ENCODE data around the gene RIN3.

RIN3 gene, protein sequence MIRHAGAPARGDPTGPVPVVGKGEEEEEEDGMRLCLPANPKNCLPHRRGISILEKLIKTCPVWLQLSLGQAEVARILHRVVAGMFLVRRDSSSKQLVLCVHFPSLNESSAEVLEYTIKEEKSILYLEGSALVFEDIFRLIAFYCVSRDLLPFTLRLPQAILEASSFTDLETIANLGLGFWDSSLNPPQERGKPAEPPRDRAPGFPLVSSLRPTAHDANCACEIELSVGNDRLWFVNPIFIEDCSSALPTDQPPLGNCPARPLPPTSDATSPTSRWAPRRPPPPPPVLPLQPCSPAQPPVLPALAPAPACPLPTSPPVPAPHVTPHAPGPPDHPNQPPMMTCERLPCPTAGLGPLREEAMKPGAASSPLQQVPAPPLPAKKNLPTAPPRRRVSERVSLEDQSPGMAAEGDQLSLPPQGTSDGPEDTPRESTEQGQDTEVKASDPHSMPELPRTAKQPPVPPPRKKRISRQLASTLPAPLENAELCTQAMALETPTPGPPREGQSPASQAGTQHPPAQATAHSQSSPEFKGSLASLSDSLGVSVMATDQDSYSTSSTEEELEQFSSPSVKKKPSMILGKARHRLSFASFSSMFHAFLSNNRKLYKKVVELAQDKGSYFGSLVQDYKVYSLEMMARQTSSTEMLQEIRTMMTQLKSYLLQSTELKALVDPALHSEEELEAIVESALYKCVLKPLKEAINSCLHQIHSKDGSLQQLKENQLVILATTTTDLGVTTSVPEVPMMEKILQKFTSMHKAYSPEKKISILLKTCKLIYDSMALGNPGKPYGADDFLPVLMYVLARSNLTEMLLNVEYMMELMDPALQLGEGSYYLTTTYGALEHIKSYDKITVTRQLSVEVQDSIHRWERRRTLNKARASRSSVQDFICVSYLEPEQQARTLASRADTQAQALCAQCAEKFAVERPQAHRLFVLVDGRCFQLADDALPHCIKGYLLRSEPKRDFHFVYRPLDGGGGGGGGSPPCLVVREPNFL

DNA sequence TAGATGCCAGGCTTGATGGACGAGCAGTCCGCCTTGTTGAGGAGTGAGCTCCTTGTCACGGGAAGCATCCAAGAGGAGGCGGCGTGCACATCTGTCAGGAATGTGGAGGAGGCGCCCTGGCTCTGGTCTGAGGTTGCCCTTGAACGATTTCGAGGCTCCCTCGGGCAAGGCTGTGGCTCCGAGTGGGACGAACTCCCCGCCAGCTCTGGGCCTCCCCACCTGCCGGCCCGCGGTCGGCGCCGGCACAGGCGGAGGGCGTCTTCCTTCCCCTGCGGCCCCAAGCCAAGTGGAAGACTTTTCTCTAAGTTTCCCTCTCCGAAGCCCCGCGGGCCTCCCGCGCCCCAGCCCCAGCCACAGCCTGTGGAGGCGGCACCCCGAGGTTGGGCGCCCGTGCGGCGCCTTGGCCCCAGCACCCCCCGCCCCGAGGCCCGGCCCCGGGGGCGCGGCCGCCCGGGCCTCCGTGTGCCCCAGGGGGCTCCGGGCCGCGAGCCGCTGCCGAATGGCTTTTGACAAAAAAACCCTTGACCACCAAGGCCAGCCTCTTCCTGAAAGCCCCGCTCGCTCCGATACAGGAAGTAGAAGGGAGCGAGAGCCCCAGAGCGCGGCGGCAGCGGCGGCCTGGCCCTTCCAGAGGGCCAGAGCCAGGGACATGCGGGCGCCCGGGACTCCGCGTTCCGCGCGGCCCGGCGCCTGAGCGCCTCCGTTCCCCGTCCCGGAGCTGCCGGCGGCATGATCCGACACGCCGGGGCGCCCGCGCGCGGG lies at the start of gene RIN3:
RIN3 (plus strand) TSS at position 578 of the 762 bp plus-strand sequence; CDS start at position 730, 152 bp downstream.
- Mint-ChIP-seq H3K36me3 (ENCODE audit: low read depth) (peaks cover 8% of the 10 kb centered on the region), H3K27me3 (no peaks in the 10 kb centered on the region), H3K27ac (peak within 1 kb of the TSS; percentile 93), H3K4me3 (peak within 1 kb of the TSS; percentile 75), H3K4me1 (ENCODE audit: low read depth) (peaks cover 48% of the 10 kb centered on the region), H3K9me3 (no peaks in the 10 kb centered on the region)

DNA sequence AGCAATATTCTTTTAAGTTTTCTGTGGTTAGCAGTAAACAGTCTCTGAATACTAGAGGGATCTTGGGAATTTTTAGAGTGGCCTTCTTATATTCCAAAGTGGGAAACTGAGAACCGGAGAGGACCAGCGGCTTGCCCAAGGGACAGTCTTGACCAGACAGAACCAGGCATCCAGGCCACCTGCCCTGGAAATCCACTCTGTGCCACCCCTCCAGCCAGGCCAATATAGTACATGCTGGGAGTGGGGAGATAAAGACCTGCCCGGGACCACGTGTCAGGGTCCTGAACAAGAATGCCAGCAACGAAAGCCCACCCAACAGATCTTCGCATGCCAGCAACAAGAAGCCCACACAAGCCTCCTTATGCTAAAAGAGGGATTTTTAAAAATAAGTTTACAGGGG lies 49.4 kb upstream of the RIN3 start:
- Mint-ChIP-seq H3K4me3 (no peak overlapping the region), H3K4me1 (ENCODE audit: low read depth) (peaks cover 32% of the 10 kb centered on the region), H3K36me3 (ENCODE audit: low read depth) (no peaks in the 10 kb centered on the region), H3K27ac (no peak overlapping the region), H3K27me3 (peaks cover 4% of the 10 kb centered on the region), H3K9me3 (peaks cover 5% of the 10 kb centered on the region)

DNA sequence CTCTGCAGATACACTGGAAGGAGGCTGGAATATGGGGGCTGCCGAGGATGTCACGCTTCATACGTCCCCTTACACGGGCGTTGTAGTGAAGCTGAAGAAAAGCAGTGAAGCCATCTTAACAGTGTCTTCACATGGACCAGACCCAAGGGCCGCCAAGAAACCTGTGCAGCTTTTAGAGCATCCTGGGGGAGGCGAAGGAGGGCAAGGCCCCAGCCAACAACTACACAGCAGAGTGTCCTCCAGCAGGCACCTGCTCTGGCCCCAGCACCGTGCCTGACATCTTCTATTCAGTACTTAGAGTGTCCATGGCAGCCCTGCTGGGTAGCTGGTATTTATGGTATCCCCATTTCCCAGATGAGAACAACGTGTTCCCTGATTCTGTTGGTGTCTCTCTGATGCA lies 48.9 kb upstream of the RIN3 start:
- Mint-ChIP-seq H3K27ac (no peak overlapping the region), H3K27me3 (peaks cover 4% of the 10 kb centered on the region), H3K9me3 (peaks cover 5% of the 10 kb centered on the region), H3K4me1 (ENCODE audit: low read depth) (peaks cover 27% of the 10 kb centered on the region), H3K4me3 (no peak overlapping the region), H3K36me3 (ENCODE audit: low read depth) (no peaks in the 10 kb centered on the region)

DNA sequence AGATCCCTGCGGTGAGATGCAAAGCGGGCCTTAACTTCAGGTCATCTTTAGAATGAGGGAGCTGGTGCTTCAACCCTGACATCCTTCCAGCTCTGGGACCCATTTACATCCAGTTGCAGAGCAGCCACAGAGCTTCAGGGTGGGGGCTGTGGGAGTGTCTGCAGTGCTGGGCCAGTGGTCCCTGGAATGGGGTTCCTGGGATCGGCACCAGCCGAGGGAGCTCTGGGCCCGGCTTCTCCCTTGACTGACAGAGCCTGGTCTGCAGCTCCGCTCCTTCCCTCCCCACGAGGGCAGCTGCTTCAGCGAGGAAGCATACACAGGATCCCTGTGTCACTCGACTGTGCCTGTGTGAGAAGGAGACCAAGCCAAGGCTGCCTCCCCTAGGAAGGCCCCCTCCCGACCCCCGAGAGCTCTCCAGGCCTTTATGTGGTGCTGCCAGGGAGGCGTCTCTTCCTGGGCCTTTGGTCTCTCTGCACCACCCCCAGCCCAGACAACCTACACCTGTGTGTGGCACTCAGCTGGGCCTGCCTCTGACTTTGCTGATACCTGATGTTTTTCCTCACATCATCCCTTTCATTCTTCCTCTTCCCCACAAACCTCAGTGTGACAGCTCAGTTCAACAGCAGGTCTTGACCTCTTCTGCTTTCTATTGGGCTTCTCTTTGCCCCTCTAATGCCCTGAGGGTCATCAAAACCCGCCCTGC lies 48.1 kb upstream of the RIN3 start:
- Mint-ChIP-seq H3K4me1 (ENCODE audit: low read depth) (peaks cover 19% of the 10 kb centered on the region), H3K9me3 (peaks cover 5% of the 10 kb centered on the region), H3K27ac (no peak overlapping the region), H3K4me3 (no peak overlapping the region), H3K27me3 (peaks cover 4% of the 10 kb centered on the region), H3K36me3 (ENCODE audit: low read depth) (no peaks in the 10 kb centered on the region)

DNA sequence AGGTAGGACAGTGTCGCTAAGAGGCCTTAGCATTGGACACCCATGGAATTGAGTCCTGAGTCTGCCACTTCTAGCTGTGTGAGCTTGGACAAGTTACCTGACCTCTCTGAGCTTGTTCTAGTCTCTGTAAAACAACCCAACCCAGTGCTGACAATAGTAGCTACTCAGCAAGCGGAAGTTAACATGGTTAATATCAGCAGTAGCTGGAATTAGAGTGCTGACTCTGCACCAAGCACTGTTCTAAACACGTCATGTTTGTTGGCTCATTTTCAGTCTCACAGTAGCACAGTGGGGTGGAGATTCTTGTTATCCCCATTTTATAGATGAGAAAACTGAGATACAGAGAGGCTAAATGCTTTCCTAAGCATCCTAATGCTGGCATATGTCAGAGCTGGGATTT lies 47.5 kb upstream of the RIN3 start:
- Mint-ChIP-seq H3K27ac (no peak overlapping the region), H3K36me3 (ENCODE audit: low read depth) (no peaks in the 10 kb centered on the region), H3K9me3 (peaks cover 5% of the 10 kb centered on the region), H3K27me3 (peaks cover 4% of the 10 kb centered on the region), H3K4me1 (ENCODE audit: low read depth) (peaks cover 14% of the 10 kb centered on the region), H3K4me3 (no peak overlapping the region)

DNA sequence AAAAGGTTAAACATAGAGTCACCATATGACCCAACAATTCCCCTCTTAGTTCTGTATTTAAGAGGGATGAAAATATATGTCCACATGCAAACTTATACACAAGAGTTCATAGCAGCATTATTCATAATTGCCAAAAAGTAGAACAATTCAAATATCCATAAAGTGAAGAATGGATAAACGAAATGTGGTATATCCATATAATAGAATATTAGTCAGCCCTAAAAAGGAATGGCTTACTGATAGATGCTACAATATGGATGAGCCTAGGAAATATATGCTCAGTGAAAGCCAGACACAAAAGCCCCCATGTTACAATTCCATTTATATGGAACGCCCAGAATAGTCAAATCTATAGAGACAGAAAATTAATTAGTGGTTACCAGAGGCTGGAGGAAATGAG lies 44.1 kb upstream of the RIN3 start:
- Mint-ChIP-seq H3K9me3 (peaks cover 5% of the 10 kb centered on the region), H3K4me1 (ENCODE audit: low read depth) (peaks cover 10% of the 10 kb centered on the region), H3K27ac (no peak overlapping the region), H3K4me3 (no peak overlapping the region), H3K36me3 (ENCODE audit: low read depth) (no peaks in the 10 kb centered on the region), H3K27me3 (no peaks in the 10 kb centered on the region)

DNA sequence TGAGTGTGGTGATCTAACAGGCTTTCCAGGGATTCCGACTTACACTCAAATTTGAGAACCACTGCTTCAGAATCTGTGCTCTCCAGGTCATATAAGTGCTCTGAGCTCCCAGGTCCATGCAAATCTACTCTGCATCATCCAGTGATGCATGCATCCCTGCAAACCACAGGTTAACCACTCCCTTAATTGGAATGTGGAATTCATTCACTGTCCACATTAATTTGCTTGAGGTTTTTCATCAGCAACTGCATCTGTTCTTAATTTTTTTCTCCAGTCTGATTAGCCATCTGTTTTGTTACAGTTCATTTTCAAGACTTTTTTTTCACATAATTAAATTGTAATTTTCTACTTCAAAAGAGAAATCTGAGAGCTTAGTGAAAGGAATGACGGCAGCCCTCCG lies 43.4 kb upstream of the RIN3 start:
- Mint-ChIP-seq H3K36me3 (ENCODE audit: low read depth) (no peaks in the 10 kb centered on the region), H3K27ac (no peak overlapping the region), H3K4me3 (no peak overlapping the region), H3K9me3 (peaks cover 5% of the 10 kb centered on the region), H3K27me3 (no peaks in the 10 kb centered on the region), H3K4me1 (ENCODE audit: low read depth) (peaks cover 10% of the 10 kb centered on the region)

DNA sequence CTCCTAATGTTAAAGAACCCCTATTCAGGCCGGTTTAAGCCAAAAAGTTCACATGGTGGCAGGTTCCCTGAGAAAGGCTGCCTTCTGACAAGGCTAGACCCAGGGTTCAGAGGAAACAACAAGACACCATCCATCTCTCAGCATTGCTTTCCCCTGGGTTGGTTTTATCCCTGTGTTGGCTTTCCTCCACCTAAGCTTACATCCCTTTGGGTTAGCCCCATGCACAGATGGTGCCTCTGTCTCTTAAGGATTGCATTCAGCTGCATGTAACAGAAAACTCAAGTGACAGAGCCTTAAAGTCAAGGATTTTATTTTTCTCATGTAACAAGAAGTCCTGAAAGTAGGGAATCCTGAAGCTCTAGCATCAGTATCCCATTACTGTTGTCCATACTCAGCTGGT lies 42.8 kb upstream of the RIN3 start:
- no peaks in the 10 kb centered on the region for H3K27me3 Mint-ChIP-seq
- no peak overlapping the region for H3K4me3 Mint-ChIP-seq
- H3K27ac Mint-ChIP-seq, result no peak overlapping the region
- no peaks in the 10 kb centered on the region for H3K36me3 Mint-ChIP-seq (ENCODE audit: low read depth)
- H3K4me1 Mint-ChIP-seq (ENCODE audit: low read depth), result peaks cover 12% of the 10 kb centered on the region
- H3K9me3 Mint-ChIP-seq, result peaks cover 5% of the 10 kb centered on the region

DNA sequence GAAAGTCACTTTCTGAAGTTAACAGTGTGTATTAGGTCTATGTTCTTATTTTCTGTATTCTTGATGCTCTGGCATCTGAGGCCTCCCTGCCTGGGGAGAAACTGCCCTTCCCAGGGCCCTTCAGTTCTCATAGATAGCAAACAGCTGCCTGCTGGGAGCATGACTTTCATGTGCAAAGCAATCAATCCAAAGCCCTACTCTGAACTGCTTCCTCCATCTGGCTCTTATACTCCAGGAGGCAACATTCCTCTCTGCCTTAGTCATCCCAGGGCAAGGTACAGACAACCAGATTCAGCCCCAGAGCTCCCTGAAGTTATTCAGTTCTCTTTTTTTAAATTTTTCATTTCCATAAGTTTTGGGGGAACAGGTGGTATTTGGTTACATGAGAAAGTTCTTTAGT lies 41.7 kb upstream of the RIN3 start:
- Mint-ChIP-seq H3K4me1 (ENCODE audit: low read depth) (peaks cover 16% of the 10 kb centered on the region), H3K27me3 (no peaks in the 10 kb centered on the region), H3K9me3 (peaks cover 5% of the 10 kb centered on the region), H3K27ac (no peak overlapping the region), H3K4me3 (no peak overlapping the region), H3K36me3 (ENCODE audit: low read depth) (no peaks in the 10 kb centered on the region)

DNA sequence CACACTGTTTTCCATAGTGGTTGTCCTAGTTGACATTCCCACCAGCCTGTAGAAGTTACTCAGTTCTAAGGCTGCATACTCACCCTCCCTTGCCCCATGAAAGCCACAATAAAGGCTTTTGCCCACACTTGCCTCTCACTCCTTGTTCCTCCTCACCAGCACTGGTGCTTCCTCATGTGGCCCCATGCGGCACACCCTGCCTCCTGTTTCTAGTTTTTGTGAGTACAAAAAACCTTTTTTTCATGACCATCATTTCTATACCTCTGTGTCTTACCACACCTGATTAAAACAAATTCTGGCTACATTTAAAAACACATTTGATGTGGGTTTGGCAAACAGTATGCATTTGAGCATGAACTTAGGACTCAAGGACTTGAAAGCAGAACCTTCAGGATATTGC lies 40.7 kb upstream of the RIN3 start:
- no peaks in the 10 kb centered on the region for H3K27me3 Mint-ChIP-seq
- H3K36me3 Mint-ChIP-seq (ENCODE audit: low read depth), result no peaks in the 10 kb centered on the region
- H3K4me1 Mint-ChIP-seq (ENCODE audit: low read depth), result peaks cover 16% of the 10 kb centered on the region
- peak overlapping the region; percentile 34 for H3K27ac Mint-ChIP-seq
- no peak overlapping the region for H3K4me3 Mint-ChIP-seq
- H3K9me3 Mint-ChIP-seq, result no peaks in the 10 kb centered on the region

DNA sequence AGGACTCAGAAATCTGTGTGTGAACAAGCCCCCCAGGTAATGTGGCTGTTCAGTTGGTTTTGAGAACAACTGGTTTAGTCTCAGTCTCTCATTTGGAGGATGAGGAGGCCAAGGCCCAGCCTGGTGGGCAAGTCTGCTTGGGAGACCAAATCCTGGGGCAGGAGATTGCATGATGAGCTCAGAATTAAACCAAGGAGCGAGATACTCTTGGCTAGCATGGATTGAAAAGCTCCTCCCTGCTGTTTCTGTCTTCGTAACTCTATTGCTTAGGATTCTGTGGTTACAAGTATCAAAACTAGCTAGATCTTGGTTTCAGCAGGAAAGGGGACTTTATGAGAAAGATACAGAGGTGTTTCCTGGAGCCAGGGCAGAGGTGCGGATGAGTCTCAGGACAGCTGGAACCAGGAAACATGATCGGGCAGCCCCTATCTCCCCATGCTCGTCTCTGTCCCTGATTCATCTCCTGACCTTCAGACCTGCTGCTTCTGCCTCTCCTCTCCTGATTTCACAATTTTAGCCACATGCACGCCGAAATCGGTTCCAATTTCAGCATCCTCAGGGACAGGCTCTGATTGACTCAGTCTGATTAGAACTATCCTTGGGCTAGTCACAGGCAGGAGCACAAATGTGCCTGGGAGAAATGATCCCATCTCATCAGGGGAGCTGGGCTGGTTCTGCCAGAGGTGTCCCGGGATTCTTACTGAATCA lies 40.2 kb upstream of the RIN3 start:
- no peak overlapping the region for H3K27ac Mint-ChIP-seq
- H3K4me3 Mint-ChIP-seq, result no peak overlapping the region
- H3K27me3 Mint-ChIP-seq, result no peaks in the 10 kb centered on the region
- no peaks in the 10 kb centered on the region for H3K36me3 Mint-ChIP-seq (ENCODE audit: low read depth)
- no peaks in the 10 kb centered on the region for H3K9me3 Mint-ChIP-seq
- peaks cover 16% of the 10 kb centered on the region for H3K4me1 Mint-ChIP-seq (ENCODE audit: low read depth)

DNA sequence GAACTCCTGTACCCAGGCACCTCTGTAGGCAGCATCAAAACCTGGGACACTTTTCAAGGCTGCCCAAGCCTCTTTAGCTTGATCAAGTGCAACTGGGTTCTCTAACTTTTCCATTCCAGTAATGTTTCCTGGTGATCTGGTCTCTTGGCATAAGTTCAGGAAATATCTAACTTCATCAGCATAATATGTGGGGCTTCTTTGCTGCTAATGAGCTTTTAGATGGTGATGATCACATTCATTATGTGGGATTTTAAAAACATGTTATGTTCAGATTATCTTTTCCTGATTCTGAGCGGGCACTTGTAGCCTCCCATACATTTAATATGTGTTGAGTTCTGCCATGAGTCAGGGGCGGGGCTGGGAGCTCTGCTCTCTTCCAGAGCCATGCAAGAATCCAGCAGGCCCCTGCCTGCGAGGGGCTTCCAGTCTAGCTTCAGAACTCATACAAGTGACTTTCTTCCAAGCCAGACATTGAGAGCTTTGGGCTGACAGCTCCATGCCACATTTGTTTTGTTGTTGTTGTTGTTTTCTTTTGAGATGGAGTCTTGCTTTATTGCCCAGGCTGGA lies 39.5 kb upstream of the RIN3 start:
- no peak overlapping the region for H3K4me3 Mint-ChIP-seq
- H3K9me3 Mint-ChIP-seq, result peaks cover 3% of the 10 kb centered on the region
- H3K36me3 Mint-ChIP-seq (ENCODE audit: low read depth), result peaks cover under 1% of the 10 kb centered on the region
- peaks cover 16% of the 10 kb centered on the region for H3K4me1 Mint-ChIP-seq (ENCODE audit: low read depth)
- H3K27ac Mint-ChIP-seq, result no peak overlapping the region
- H3K27me3 Mint-ChIP-seq, result peaks cover 5% of the 10 kb centered on the region

DNA sequence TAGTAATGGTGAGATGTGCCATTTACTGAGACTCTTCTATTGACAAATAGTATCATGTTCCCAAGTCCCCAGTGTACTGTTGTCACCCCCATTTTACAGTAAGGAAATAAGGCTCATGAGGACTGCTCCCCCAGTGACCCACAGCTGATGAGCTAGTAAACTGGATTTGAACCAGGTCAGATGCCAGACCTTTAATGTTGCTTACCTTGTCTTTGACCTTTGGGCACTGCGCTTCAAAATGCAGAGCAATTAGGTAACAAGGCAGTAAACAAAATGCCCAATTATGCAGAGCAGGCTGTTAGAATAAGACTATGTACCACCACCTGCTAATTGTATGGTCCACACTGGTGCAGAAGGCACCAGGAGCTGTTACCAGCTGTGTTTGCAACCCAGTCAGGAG lies 38.5 kb upstream of the RIN3 start:
- Mint-ChIP-seq H3K4me3 (no peak overlapping the region), H3K9me3 (peaks cover 6% of the 10 kb centered on the region), H3K4me1 (ENCODE audit: low read depth) (peaks cover 16% of the 10 kb centered on the region), H3K27me3 (peaks cover 7% of the 10 kb centered on the region), H3K27ac (no peak overlapping the region), H3K36me3 (ENCODE audit: low read depth) (peaks cover 3% of the 10 kb centered on the region)
